ENCODE measurements around the gene CASQ1.

The CASQ1 gene

GRCh38 chr1:160205242-160206035 is 15.1 kb downstream of the CASQ1 start, which contains the start of gene PEA15:
Gene PEA15 (plus strand): TSS chr1:160205384. CDS start chr1:160211545, 6,161 bp downstream.
- peak; percentile 42 to 82 (median 54) for DNase-seq

GRCh38 chr1:160206036-160206389 is 15.6 kb downstream of the CASQ1 start:
- DNase-seq = peak in 4 of 5 experiments; percentile 27 to 76 (median 38)

- no peak for DNase-seq
These were observed 16.2 kb downstream of the CASQ1 start for GRCh38 chr1:160206421-160207117.

GRCh38 chr1:160207118-160207650 is 16.8 kb downstream of the CASQ1 start:
- no peak for DNase-seq

GRCh38 chr1:160207771-160208556 is 17.6 kb downstream of the CASQ1 start:
- DNase-seq = no peak

GRCh38 chr1:160208557-160209320 is 18.4 kb downstream of the CASQ1 start:
- no peak for DNase-seq

- no peak for DNase-seq
These were observed 19.1 kb downstream of the CASQ1 start for GRCh38 chr1:160209321-160210046.

- no peak for DNase-seq
These were observed 20.2 kb downstream of the CASQ1 start for GRCh38 chr1:160210561-160210960.

GRCh38 chr1:160211046-160211790 is 20.8 kb downstream of the CASQ1 start:
- no peak for DNase-seq

GRCh38 chr1:160214481-160215140 is 24.2 kb downstream of the CASQ1 start:
- no peak for DNase-seq

- no peak for DNase-seq
These were observed 25.9 kb downstream of the CASQ1 start for GRCh38 chr1:160216301-160216700.

GRCh38 chr1:160217481-160218051 is 27.2 kb downstream of the CASQ1 start:
- DNase-seq = no peak

- no peak for DNase-seq
These were observed 28.9 kb downstream of the CASQ1 start for GRCh38 chr1:160219062-160219929.

GRCh38 chr1:160220301-160220700 is 29.9 kb downstream of the CASQ1 start:
- no peak for DNase-seq

- DNase-seq = no peak
These were observed 30.7 kb downstream of the CASQ1 start for GRCh38 chr1:160221089-160221488.

- no peak for DNase-seq
These were observed 32.2 kb downstream of the CASQ1 start for GRCh38 chr1:160222546-160222945.

- DNase-seq = no peak
These were observed 34.2 kb downstream of the CASQ1 start for GRCh38 chr1:160224606-160225005.

GRCh38 chr1:160225345-160225744 is 35.0 kb downstream of the CASQ1 start:
- DNase-seq = no peak

GRCh38 chr1:160226623-160227022 is 36.2 kb downstream of the CASQ1 start:
- DNase-seq = no peak

Measured in T-helper 2 cell (primary cell).